ENCODE measurements around the gene ALDH3B2. TPM values are rescaled to one million over a fixed set of nuclear protein-coding genes. Genes with fewer than 3 reads are reported as not detected.

ALDH3B2 gene
- total RNA-seq, 8 experiments from 2014 or later: 0.08 to 0.57 (median 0.15) TPM; not detected in 4

DNA sequence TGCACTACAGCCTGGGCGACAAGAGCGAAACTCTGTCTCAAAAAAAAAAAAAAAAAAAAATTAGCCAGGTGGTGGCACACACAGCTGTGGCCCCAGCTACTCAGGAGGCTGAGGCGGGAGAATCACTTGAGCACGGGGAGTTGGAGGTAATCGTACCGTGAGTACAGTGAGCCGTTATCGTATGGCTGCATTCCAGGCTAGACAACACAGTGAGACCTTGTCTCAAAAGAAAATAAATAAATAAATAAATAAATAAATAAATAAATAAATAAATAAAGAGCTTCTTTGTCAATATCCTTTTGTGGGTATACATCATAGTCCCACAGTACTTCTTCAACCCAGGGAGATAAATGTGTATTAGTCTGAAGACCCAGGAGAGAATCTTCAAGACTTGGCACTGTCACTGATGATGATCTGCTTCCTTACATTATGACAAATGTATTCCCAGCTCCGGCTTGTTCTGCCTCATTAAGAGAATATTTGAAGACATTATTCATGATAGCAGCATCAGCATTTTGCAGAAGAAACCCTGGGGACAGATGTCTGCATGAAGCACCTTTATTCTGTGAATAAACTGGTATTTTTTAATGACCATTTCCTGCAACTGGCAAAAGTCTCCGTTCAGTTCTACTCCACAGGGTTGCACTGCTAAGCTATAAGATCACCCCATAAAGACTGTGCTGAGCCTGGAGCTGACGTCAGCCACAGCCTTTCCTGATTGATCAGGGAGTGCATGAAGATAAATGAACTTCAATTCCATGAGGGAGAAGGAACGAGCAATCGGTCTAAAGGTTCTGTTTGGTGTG lies 22.2 kb downstream of the ALDH3B2 start:
- 7 to 88% (median 44%) methylated on average over 1 to 11 of the region's 13 CpGs for WGBS, 10 experiments
- ATAC-seq (replicated peaks in 6 of 8): peak in 7 of 8 experiments; percentile 52 to 93 (median 91)
- Histone ChIP-seq H3K4me3 (no peak overlapping the region), H3K4me1 (replicated peaks in 1 of 2) (peaks cover 12 to 13% of the 10 kb centered on the region in 2 donors), H3K27ac (peak overlapping the region in 1 of 2 donors; percentile 3)
- in situ Hi-C loops (cut with MboI; ENCODE audit: low pct_unique_long_range_greater_than_20kb in 2 of 9, low sequenced_read_pairs in 9 of 9, unreplicated experiment in 9 of 9): no loop called here

DNA sequence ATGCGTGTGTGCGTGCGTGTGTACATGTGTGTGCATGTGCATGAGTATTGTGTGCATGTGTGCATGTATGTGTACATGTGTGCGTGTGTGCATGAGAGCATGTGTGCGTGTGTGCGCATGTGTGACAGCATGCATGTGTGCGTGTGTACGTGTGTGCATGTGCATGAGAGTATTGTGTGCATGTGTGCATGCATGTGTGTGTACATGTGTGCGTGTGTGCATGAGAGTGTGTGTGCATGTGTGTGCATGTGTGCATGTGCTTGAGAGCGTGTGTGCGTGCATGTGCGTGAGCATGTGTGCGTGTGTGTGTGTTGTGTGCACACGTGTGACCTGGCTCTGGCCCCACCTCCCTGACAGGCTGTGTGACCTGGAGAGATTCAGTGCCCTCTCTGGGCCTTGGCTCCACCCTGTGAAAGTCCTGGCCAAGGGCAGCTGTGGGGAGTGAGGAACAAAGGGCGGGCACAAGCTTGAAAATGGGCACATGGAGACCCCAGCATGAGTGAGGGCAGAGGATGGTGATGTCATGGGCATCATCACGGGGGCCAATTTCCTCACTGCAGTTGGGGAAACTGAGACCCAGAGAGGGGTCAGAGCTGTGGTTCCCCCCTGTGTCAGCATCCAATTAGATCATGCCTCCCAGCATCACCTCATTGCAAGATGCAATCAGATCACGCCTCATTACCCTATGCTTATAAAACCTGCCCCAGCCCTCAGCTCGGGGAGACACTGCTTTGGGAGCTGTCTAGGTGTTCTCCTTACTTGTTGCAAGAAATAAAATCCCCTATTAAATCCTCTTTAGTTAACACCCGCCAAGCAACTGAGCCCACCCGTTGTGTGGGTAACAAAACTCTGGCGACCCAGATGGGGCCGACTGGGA lies 24.6 kb downstream of the ALDH3B2 start:
- WGBS, 10 experiments: 0 to 98% (median 65%) methylated on average over 1 to 9 of the region's 22 CpGs; no CpG with 5 or more reads in 2 of the 10 experiments
- H3K4me3 ChIP-seq: no peak overlapping the region

DNA sequence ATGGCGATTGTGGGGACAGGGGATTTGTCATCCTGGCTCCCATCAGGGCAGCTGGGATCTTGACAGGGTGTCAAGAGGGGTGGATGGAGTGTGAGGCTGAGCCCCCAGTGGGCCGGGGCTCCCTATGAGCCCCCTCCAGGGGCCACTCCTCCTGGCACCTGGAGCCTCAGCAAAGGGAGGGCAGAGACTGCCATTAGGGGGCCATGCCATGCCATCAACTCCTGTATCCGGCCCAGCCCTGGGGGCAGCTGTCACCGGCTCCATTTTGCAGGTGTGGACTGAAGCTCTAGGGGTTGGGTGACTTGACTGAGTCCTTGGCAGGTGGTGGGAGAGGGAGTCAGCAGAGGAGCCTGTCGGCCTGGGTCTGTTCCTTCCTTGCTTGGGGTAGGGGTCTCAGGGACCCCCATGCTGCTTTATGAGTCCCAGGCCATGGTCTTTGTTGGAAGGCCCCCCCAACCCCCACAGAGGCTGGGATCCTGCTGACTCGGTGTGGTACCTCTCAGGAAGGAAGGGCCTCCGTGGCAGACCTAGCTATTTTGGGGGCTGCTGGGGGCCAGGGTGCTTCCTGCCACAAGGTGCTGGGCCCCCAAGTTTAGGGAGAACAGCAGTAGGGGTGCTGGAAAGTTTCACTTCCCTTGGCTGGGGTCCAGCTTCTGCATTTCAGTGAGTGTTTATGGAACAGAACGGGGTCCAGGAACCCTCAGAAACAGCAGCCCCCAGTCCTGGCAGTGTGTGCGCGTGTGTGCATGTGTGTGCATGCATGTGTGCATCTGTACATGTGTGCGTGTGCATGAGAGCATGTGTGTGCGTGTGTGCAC lies 25.4 kb downstream of the ALDH3B2 start:
- Histone ChIP-seq H3K4me1 (replicated peaks in 1 of 2) (peaks cover 12 to 13% of the 10 kb centered on the region in 2 donors), H3K4me3 (no peak overlapping the region), H3K27ac (no peak overlapping the region)
- WGBS, 10 experiments: 33 to 100% (median 78%) methylated on average over 1 to 5 of the region's 12 CpGs; no CpG with 5 or more reads in 4 of the 10 experiments
- in situ Hi-C loops (cut with MboI; ENCODE audit: low pct_unique_long_range_greater_than_20kb in 2 of 9, low sequenced_read_pairs in 9 of 9, unreplicated experiment in 9 of 9): loop anchor here in 1 of 9 experiments (25.0 kb wide), 1 partner anchor 138 kb away; no protein-coding TSS in a partner anchor
- ATAC-seq (replicated peaks in 6 of 8): no peak

More for the DNA sequence above, 24.6 kb downstream of the ALDH3B2 start:
- in situ Hi-C loops (cut with MboI; ENCODE audit: low pct_unique_long_range_greater_than_20kb in 2 of 9, low sequenced_read_pairs in 9 of 9, unreplicated experiment in 9 of 9): loop anchor here in 1 of 9 experiments (25.0 kb wide), 1 partner anchor 137 kb away; no protein-coding TSS in a partner anchor
- peak in 2 of 8 experiments; percentile 16 to 24 for ATAC-seq (replicated peaks in 6 of 8)
- Histone ChIP-seq H3K27ac (no peak overlapping the region), H3K4me1 (replicated peaks in 1 of 2) (peaks cover 12 to 13% of the 10 kb centered on the region in 2 donors)

DNA sequence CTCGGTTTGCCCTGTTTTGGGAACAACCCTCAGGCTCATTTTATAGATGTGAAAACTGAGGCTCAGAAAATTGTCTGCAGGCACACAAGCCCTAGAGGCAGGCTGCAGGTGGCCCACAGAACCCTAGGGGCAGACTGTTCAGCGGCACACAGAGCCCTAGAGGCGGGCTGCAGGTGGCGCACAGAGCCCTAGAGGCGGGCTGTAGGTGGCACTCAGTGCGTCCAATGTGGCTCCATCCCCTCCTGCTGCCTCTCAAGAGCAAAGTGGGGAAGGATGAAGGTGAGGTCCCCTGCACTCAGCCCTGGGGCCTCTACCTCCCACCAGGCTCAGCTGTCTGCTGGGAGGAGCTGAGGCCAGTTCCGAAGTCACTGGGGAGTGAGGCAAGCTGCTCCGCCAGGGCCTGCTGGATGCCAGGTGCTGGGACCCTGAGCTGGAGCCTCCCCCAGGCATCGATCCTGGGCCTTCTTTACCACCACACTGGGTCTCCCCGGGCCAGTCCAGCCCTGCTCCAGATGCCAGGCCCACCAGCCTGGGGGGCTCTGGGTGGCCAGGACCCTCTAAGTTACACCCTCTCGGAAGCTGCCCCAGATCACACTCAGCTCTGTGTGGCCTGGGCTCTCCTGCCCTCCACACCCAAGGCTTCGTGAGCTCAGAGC lies 26.2 kb downstream of the ALDH3B2 start:
- Histone ChIP-seq H3K27ac (no peak overlapping the region), H3K4me3 (no peak overlapping the region), H3K4me1 (replicated peaks in 1 of 2) (peaks cover 12 to 13% of the 10 kb centered on the region in 2 donors)
- in situ Hi-C loops (cut with MboI; ENCODE audit: low pct_unique_long_range_greater_than_20kb in 2 of 9, low sequenced_read_pairs in 9 of 9, unreplicated experiment in 9 of 9): loop anchor here in 1 of 9 experiments (25.0 kb wide), 1 partner anchor 139 kb away; no protein-coding TSS in a partner anchor
- peak in 4 of 8 experiments; percentile 33 to 50 (median 36) for ATAC-seq (replicated peaks in 6 of 8)
- WGBS, 10 experiments: 20 to 80% (median 60%) methylated on average over 1 to 5 of the region's 12 CpGs; no CpG with 5 or more reads in 3 of the 10 experiments

DNA sequence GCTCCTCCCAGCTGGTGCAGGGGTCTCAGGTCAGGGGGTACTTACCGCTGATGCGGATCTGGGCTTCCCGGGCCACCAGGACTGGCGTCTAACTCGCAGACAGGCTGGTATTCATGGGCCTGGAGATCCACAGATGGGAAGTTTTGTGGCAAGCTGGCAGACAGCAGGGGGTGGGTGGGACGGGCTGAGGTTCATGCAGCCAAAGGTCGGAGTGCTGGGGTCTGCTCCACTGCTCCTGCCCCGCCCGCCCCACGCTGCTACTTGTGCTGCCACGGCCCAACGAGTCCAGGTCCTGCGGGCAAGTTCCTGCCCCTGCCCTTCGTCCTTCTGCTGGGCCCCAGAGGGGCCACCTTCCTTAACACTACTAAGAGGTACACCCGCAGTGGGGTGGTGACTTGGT lies 27.0 kb downstream of the ALDH3B2 start:
- in situ Hi-C loops (cut with MboI; ENCODE audit: low pct_unique_long_range_greater_than_20kb in 2 of 9, low sequenced_read_pairs in 9 of 9, unreplicated experiment in 9 of 9): loop anchor here in 1 of 9 experiments (25.0 kb wide), 1 partner anchor 140 kb away; no protein-coding TSS in a partner anchor
- Histone ChIP-seq H3K27ac (no peak overlapping the region), H3K4me1 (replicated peaks in 1 of 2) (peaks cover 9 to 11% of the 10 kb centered on the region in 2 donors), H3K4me3 (no peak overlapping the region)
- no peak for ATAC-seq (replicated peaks in 6 of 8)
- 0 to 100% (median 47%) methylated on average over 1 to 3 of the region's 15 CpGs; no CpG with 5 or more reads in 6 of the 10 experiments for WGBS, 10 experiments

DNA sequence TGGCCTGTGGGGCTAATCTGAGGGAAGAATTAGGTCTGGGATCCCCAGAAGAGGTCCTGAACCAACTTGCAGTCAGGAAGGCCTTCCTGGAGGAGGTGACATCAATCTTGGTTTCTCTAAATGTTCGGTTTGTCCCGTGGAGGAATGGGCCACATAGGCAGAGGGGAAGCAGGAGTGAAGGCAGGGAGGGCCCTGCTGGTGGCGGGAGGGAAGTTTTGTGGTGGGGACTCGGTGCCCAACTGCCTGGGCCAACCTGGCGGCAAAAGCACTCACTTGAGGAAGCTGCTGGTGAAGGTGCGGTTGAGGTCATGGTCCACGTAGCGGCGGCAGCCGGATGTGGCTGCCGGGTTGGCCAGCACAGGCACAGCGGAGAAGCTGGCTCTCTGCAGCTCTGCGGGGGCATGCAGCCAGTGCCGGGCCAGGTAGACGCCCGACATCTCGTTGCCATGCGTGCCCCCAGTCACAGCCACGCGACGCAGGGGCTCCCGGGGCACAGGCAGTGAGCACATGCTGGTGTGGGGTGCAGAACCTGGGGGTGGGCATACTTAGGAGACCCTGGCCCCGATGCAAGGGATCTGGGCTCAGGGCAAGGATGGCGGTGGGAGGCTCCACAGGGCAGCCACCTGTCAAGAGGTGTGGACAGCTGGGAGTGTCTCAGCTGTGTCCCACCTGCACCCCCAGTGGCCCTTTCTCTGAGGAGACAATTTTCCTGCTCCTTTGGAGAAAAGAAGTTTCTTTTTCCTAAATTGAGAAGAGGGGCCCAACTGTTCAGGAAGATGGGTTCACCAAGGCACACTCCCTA lies 27.7 kb downstream of the ALDH3B2 start:
- in situ Hi-C loops (cut with MboI; ENCODE audit: low pct_unique_long_range_greater_than_20kb in 2 of 9, low sequenced_read_pairs in 9 of 9, unreplicated experiment in 9 of 9): loop anchor here in 1 of 9 experiments (25.0 kb wide), 1 partner anchor 141 kb away; no protein-coding TSS in a partner anchor
- peaks cover 4 to 5% of the 10 kb centered on the region in 2 donors for H3K4me1 ChIP-seq (replicated peaks in 1 of 2)
- ATAC-seq (replicated peaks in 6 of 8): no peak
- H3K4me3 ChIP-seq: no peak overlapping the region
- no peak overlapping the region for H3K27ac ChIP-seq
- WGBS, 10 experiments: 38 to 100% (median 100%) methylated on average over 1 to 2 of the region's 24 CpGs; no CpG with 5 or more reads in 7 of the 10 experiments

DNA sequence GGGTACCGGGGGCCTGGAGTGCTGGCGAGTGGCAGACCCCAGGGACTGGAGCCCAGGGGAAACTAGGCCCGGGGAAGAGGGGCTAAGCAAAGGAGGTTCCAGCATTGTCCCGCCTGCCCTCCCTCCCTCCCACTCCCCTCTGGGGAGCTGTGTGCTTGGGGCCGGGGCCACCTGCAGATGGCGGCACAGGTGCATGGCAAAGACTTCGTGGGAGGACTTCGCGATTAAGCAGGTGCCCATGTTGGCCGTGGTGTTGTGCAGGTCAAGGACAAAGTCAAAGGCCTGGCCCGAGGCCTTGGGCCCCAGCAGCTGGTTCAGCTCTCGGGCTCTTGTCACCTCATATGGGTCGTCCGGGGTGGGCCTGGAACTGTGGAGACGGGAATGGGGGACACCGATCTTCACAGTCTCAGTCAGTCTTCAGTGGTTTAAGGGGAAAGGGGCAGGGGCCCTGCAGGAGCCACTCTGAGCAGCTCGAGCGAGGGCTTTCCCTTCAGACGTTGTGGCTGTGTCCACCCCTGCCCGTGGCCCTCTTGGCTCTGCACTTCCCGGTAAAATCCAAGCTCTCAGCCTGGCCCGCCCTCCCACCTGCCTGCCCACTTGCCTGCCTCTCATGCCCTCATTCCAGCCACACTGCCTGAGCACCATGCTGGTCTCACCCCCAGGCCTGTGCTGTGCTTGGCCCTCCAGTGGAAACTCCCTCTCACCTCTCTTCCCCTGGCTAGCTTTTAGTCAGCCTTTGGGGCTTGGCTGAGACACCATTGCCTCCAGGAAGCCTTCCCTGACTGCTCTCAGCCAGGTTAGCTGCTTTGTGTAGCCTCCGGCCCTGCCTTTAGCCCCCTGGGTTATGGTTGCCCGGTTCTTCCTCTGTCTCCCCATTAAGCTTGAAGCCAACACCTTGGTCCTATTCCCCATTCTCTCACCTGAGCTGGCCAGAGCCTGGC lies 28.6 kb downstream of the ALDH3B2 start:
- ATAC-seq (replicated peaks in 6 of 8): no peak

DNA sequence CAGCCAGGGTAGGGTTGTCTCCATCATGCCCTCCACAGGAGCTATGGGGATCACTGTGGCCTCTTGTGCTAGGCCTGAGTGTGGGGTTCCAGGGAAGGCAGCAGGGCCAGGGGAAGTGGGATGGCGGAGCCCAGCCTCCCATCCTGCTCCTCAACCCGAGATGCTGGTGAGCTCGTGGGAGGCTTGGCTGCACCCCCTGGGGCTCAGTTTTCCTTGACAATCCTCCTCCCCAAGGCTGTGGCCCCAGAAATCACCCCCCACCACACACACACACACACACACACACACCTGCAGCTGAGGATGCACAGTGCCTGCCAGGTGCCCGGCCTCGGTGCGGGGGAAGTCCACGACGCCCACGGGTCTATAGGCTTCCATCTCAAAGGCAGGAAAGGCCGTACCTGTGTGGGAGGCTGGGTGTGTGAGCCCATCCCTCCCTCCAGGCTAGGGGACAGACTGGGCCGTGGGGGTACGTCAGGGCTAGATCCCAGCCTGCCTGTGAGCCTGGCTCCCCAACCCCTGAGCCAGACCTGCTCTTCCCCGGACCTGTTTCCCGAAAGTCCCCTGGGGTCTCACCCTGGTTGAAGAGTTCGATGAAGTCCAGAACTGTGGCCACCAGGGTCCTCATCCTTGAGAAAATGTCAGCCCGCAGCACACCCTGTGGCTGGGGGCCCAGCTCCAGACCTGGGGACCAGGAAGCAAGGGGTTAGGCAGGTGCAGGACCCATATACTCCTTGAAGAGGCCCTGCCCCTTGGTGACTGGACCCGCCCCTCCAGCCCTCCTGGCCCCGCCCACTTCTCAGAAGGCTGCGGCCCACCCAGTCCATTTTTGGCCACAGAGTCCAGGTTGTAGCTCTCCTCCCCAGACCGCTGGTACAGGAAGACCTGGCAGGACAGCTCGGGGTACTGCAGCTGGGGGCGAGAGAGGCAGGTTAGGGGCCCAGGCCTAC lies 29.7 kb downstream of the ALDH3B2 start:
- ATAC-seq (replicated peaks in 6 of 8): no peak
- in situ Hi-C loops (cut with MboI; ENCODE audit: low pct_unique_long_range_greater_than_20kb in 2 of 9, low sequenced_read_pairs in 9 of 9, unreplicated experiment in 9 of 9): loop anchor here in 1 of 9 experiments (25.0 kb wide), 1 partner anchor 143 kb away; no protein-coding TSS in a partner anchor
- Histone ChIP-seq H3K4me3 (no peak overlapping the region), H3K4me1 (replicated peaks in 1 of 2) (peaks cover 17% of the 10 kb centered on the region in 2 donors), H3K27ac (no peak overlapping the region)
- WGBS, 10 experiments: 83 to 90% (median 88%) methylated on average over 1 to 5 of the region's 22 CpGs; no CpG with 5 or more reads in 7 of the 10 experiments

More for the DNA sequence above, 28.6 kb downstream of the ALDH3B2 start:
- H3K4me1 ChIP-seq (replicated peaks in 1 of 2): peaks cover 12% of the 10 kb centered on the region in 2 donors
- H3K27ac ChIP-seq: no peak overlapping the region
- in situ Hi-C loops (cut with MboI; ENCODE audit: low pct_unique_long_range_greater_than_20kb in 2 of 9, low sequenced_read_pairs in 9 of 9, unreplicated experiment in 9 of 9): loop anchor here in 1 of 9 experiments (25.0 kb wide), 1 partner anchor 142 kb away; no protein-coding TSS in a partner anchor
- no peak overlapping the region for H3K4me3 ChIP-seq
- 5 to 100% (median 69%) methylated on average over 1 to 5 of the region's 24 CpGs; no CpG with 5 or more reads in 4 of the 10 experiments for WGBS, 10 experiments

DNA sequence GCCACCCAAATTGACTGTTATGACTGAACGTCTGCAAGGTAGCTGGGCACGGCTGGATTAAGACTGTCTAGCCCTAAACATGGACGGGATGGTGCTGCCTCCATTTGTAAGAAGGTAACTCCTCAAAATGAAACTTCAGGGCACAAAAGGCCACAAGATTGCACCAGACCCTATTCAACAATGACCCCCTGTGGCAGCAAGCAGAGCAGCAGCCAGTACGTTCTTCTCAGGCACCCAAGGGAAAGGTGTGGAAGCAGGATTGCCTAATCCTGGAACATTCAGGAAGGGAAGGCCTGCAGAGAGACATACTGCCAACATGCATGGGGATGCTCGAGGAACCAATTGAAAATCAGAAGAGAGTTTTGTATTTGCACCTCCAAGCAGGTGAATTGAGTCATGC lies 30.4 kb downstream of the ALDH3B2 start:
- peaks cover 19 to 21% of the 10 kb centered on the region in 2 donors for H3K4me1 ChIP-seq (replicated peaks in 1 of 2)
- no peak overlapping the region for H3K4me3 ChIP-seq
- ATAC-seq (replicated peaks in 6 of 8): no peak
- no peak overlapping the region for H3K27ac ChIP-seq
- 55 to 100% (median 74%) methylated on average over 1 to 3 of the region's 5 CpGs; no CpG with 5 or more reads in 4 of the 10 experiments for WGBS, 10 experiments
- in situ Hi-C loops (cut with MboI; ENCODE audit: low pct_unique_long_range_greater_than_20kb in 2 of 9, low sequenced_read_pairs in 9 of 9, unreplicated experiment in 9 of 9): loop anchor here in 1 of 9 experiments (25.0 kb wide), 1 partner anchor 143 kb away; no protein-coding TSS in a partner anchor
